Mesenchymal stem cell (in vitro differentiated cells and primary cell): ENCODE results near the gene MUC20.
"Not testable (repeated sequence)": the region's sequence is repeated elsewhere in the genome, so short reads cannot be mapped to it uniquely, and the experiment has no call there.

Source experiments
- DNase-seq: peaks from one replicate; pipeline ENCODE4 v3.0.0-alpha.2; 2013
- H2AFZ ChIP-seq: one replicate; pipeline ENCODE4 v1.6.1; 2013; ENCODE audit warnings: low read depth, mild to moderate bottlenecking, control low read depth, inconsistent platforms, low read length, moderate library complexity
- H2AK5ac ChIP-seq: 2 replicates; pipeline ENCODE4 v1.6.1; 2013; ENCODE audit warnings: low read length, moderate library complexity, mild to moderate bottlenecking, inconsistent platforms; ENCODE audit not compliant: severe bottlenecking
- H2BK120ac ChIP-seq: one replicate; pipeline ENCODE4 v1.6.1; 2013; ENCODE audit warnings: low read depth, mild to moderate bottlenecking, inconsistent platforms, low read length, moderate library complexity
- H2BK12ac ChIP-seq, 2 experiments: one replicate each; pipeline ENCODE4 v1.6.1; 2013; ENCODE audit warnings: inconsistent platforms in 2 of 2, low read length in 2 of 2, mild to moderate bottlenecking in 2 of 2, moderate library complexity in 2 of 2, control low read depth in 1 of 2
- H2BK15ac ChIP-seq: one replicate; pipeline ENCODE4 v1.6.1; 2013; ENCODE audit warnings: mild to moderate bottlenecking, low read depth, inconsistent platforms; ENCODE audit not compliant: poor library complexity, severe bottlenecking
- H2BK5ac ChIP-seq: 2 replicates; pipeline ENCODE4 v1.6.1; 2013; ENCODE audit warnings: low read depth, mild to moderate bottlenecking, low read length, control low read depth, inconsistent platforms; ENCODE audit not compliant: poor library complexity, severe bottlenecking
- H3K14ac ChIP-seq, 2 experiments: one replicate each; pipeline ENCODE4 v1.6.1; 2013; ENCODE audit warnings: inconsistent platforms in 2 of 2, low read length in 2 of 2, control low read depth in 1 of 2, mild to moderate bottlenecking in 1 of 2, moderate library complexity in 1 of 2
- H3K18ac ChIP-seq, 2 experiments: one replicate each; pipeline ENCODE4 v1.6.1; 2013; ENCODE audit warnings: inconsistent platforms in 2 of 2, low read length in 2 of 2, control low read depth in 1 of 2, low read depth in 1 of 2, mild to moderate bottlenecking in 1 of 2
- H3K23ac ChIP-seq, 2 experiments: one replicate each; pipeline ENCODE4 v1.6.1; 2013; ENCODE audit warnings: inconsistent platforms in 2 of 2, low read length in 2 of 2, mild to moderate bottlenecking in 2 of 2, moderate library complexity in 2 of 2, control low read depth in 1 of 2
- H3K27ac ChIP-seq: 2 replicates; pipeline ENCODE4 v1.5.1; 2013; ENCODE audit warnings: mild to moderate bottlenecking, moderate library complexity, low read length, control low read depth, inconsistent platforms; ENCODE audit not compliant: poor library complexity, severe bottlenecking
- H3K27me3 ChIP-seq, 2 experiments: 2 replicates each; pipeline versions ENCODE4 v1.6.1 to v1.7.0; 2013; ENCODE audit warnings: low read length in 2 of 2, mild to moderate bottlenecking in 2 of 2, moderate library complexity in 2 of 2, control low read depth in 1 of 2, inconsistent platforms in 1 of 2; ENCODE audit not compliant: control insufficient read depth in 1 of 2, insufficient read depth in 1 of 2
- H3K36me3 ChIP-seq, 2 experiments: 2 replicates each; pipeline versions ENCODE4 v1.6.1 to v1.7.0; 2013; ENCODE audit warnings: low read length in 2 of 2, control low read depth in 1 of 2, inconsistent platforms in 1 of 2, low read depth in 1 of 2, mild to moderate bottlenecking in 1 of 2; ENCODE audit not compliant: insufficient read depth in 2 of 2, control insufficient read depth in 1 of 2
- H3K4ac ChIP-seq, 2 experiments: one replicate each; pipeline ENCODE4 v1.6.1; 2013; ENCODE audit warnings: inconsistent platforms in 2 of 2, low read length in 2 of 2, mild to moderate bottlenecking in 2 of 2, moderate library complexity in 2 of 2, control low read depth in 1 of 2, low read depth in 1 of 2
- H3K4me1 ChIP-seq: 2 replicates; pipeline ENCODE4 v1.6.1; 2013; ENCODE audit warnings: low read depth, low read length, control low read depth; ENCODE audit not compliant: control insufficient read depth, insufficient read depth
- H3K4me2 ChIP-seq: 2 replicates; pipeline ENCODE4 v1.6.1; 2013; ENCODE audit warnings: low read length, mild to moderate bottlenecking, inconsistent platforms; ENCODE audit not compliant: poor library complexity, severe bottlenecking
- H3K4me3 ChIP-seq, 2 experiments: 2 replicates each; pipeline versions ENCODE4 v1.5.1 to v1.7.0; 2013; ENCODE audit warnings: low read length in 2 of 2, mild to moderate bottlenecking in 2 of 2, control low read depth in 1 of 2, low read depth in 1 of 2; ENCODE audit not compliant: insufficient read depth in 1 of 2
- H3K79me1 ChIP-seq: replicated peaks from 2 replicates; pipeline ENCODE4 v1.6.1; 2013; ENCODE audit warnings: mild to moderate bottlenecking, control low read depth, low read length, inconsistent platforms; ENCODE audit not compliant: poor library complexity, severe bottlenecking
- H3K9ac ChIP-seq: 2 replicates; pipeline ENCODE4 v1.7.0; 2013; ENCODE audit warnings: mild to moderate bottlenecking, low read length, moderate library complexity
- H3K9me3 ChIP-seq: 2 replicates; pipeline ENCODE4 v1.7.0; 2013; ENCODE audit warnings: mild to moderate bottlenecking, low read length; ENCODE audit not compliant: control insufficient read depth
- H4K8ac ChIP-seq: one replicate; pipeline ENCODE4 v1.6.1; 2013; ENCODE audit warnings: inconsistent platforms, mild to moderate bottlenecking, low read length, moderate library complexity
- H4K91ac ChIP-seq: one replicate; pipeline ENCODE4 v1.6.1; 2013; ENCODE audit warnings: mild to moderate bottlenecking, low read length, inconsistent platforms
- WGBS: methylation state at CpG from one replicate; pipeline ENCODE4 v1.1.7; 2013; ENCODE audit warnings: mixed read lengths; 5-methylcytosine and 5-hydroxymethylcytosine counted together

The MUC20 gene

GRCh38 chr3:195736866-195737490, 16.2 kb downstream of the MUC20 start:
- H3K4me2 ChIP-seq, result no peak overlapping the region
- no peak overlapping the region for H2AFZ ChIP-seq
- no peak overlapping the region for H3K9ac ChIP-seq
- no peak overlapping the region for H3K4me3 ChIP-seq
- no peak overlapping the region for H2BK15ac ChIP-seq
- H2BK5ac ChIP-seq, result no peak overlapping the region
- H3K4ac ChIP-seq, result no peak overlapping the region
- no peak overlapping the region for H4K91ac ChIP-seq
- H3K79me1 ChIP-seq, result no peaks in the 10 kb centered on the region
- H3K4me1 ChIP-seq, result no peaks in the 10 kb centered on the region
- no peak overlapping the region for H3K18ac ChIP-seq
- no peak overlapping the region for H2AK5ac ChIP-seq
- H3K14ac ChIP-seq, result no peak overlapping the region
- H3K27me3 ChIP-seq, result peaks cover 4 to 41% of the 10 kb centered on the region in 2 experiments
- H3K27ac ChIP-seq, result no peak overlapping the region
- H2BK12ac ChIP-seq, result no peak overlapping the region
- no peak overlapping the region for H4K8ac ChIP-seq
- H2BK120ac ChIP-seq, result no peak overlapping the region
- 82% methylated on average over 11 of the region's 12 CpGs for WGBS
- DNase-seq, result no peak
- no peaks in the 10 kb centered on the region for H3K9me3 ChIP-seq
- peak overlapping the region in 1 of 2 experiments; percentile 47 for H3K23ac ChIP-seq
- peaks cover 0 to 23% of the 10 kb centered on the region in 2 experiments for H3K36me3 ChIP-seq

- H3K14ac ChIP-seq, H3K4me1 ChIP-seq, H4K91ac ChIP-seq, H3K27ac ChIP-seq, H3K79me1 ChIP-seq, H4K8ac ChIP-seq, H2AFZ ChIP-seq, H2BK5ac ChIP-seq, H3K18ac ChIP-seq, H3K4ac ChIP-seq, DNase-seq, H2AK5ac ChIP-seq, H3K4me3 ChIP-seq, H3K9ac ChIP-seq, H3K9me3 ChIP-seq, H2BK12ac ChIP-seq, H2BK120ac ChIP-seq, H2BK15ac ChIP-seq, H3K4me2 ChIP-seq, H3K23ac ChIP-seq: not testable (repeated sequence)
- Histone ChIP-seq H3K27me3 (peaks cover 4 to 38% of the 10 kb centered on the region in 2 experiments), H3K36me3 (peaks cover 0 to 20% of the 10 kb centered on the region in 2 experiments)
- whole genome bisulfite sequencing, result 82% methylated on average over 6 of the region's 6 CpGs
These were observed 17.0 kb downstream of the MUC20 start for GRCh38 chr3:195737782-195738181.

DNA sequence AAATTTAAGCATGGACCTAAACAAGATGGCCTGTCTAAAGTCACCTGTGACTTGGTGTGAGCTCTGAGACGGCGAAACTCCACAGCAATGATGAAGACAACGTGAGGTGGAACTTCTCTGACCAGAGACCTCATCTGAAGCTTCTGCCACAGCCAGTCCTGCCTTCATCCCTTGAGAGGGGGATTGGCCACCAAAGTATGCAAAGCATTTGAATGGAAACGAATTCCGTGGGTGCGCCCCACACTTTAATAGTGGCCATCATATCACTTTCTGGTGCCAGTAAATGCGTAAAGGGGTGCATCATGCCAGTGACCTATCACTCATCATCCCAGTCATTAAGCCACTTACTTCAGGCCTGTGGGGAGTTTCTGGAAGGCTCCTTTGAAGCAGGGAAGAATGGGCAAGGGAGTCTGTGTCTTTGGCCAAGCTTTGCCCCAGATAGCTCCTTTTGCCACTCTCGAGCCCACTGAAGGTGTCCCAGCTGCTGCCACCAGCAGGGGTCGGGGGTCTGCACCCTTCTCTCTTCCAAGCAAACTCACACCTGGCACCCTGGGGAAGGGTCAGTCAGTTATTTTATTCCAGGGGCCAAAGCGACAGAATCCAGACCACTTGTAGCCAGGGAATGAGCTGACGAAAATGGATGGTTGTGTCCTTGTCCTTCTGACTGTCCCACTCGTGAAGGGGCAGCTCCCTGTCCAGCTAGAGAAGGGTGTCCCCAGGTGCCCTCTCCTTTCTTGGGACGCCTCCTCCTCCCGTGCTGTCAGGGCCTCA, 17.7 kb downstream of the MUC20 start:
- H3K14ac ChIP-seq, result no peak overlapping the region
- H3K79me1 ChIP-seq, result no peaks in the 10 kb centered on the region
- H4K8ac ChIP-seq, result no peak overlapping the region
- H3K36me3 ChIP-seq, result peaks cover 0 to 14% of the 10 kb centered on the region in 2 experiments
- H3K9me3 ChIP-seq, result no peaks in the 10 kb centered on the region
- DNase-seq, result no peak
- H3K4me1 ChIP-seq, result no peaks in the 10 kb centered on the region
- no peak overlapping the region for H2BK15ac ChIP-seq
- no peak overlapping the region for H3K4ac ChIP-seq
- no peak overlapping the region for H2AK5ac ChIP-seq
- H3K23ac ChIP-seq, result no peak overlapping the region
- no peak overlapping the region for H3K4me3 ChIP-seq
- WGBS, result 83% methylated on average over 14 of the region's 14 CpGs
- H3K18ac ChIP-seq, result no peak overlapping the region
- no peak overlapping the region for H3K4me2 ChIP-seq
- H2BK12ac ChIP-seq, result no peak overlapping the region
- no peak overlapping the region for H3K9ac ChIP-seq
- no peak overlapping the region for H2BK5ac ChIP-seq
- H3K27ac ChIP-seq, result no peak overlapping the region
- H4K91ac ChIP-seq, result no peak overlapping the region
- H3K27me3 ChIP-seq, result peaks cover 0 to 32% of the 10 kb centered on the region in 2 experiments
- H2BK120ac ChIP-seq, result no peak overlapping the region
- no peak overlapping the region for H2AFZ ChIP-seq

- H3K9me3 ChIP-seq, result no peaks in the 10 kb centered on the region
- no peaks in the 10 kb centered on the region for H3K79me1 ChIP-seq
- WGBS, result 87% methylated on average over 10 of the region's 13 CpGs
These were observed 18.9 kb downstream of the MUC20 start for GRCh38 chr3:195739561-195740111.

More at GRCh38 chr3:195739561-195740111, 18.9 kb downstream of the MUC20 start:
- no peak for DNase-seq
- Histone ChIP-seq H3K4me1 (no peaks in the 10 kb centered on the region), H2BK12ac (no peak overlapping the region), H3K27me3 (peaks cover 3 to 33% of the 10 kb centered on the region in 2 experiments), H3K14ac (no peak overlapping the region), H4K91ac (peak overlapping the region; percentile 54), H2BK120ac (no peak overlapping the region), H3K27ac (no peak overlapping the region), H2AFZ (no peak overlapping the region), H2BK15ac (no peak overlapping the region), H4K8ac (no peak overlapping the region), H3K36me3 (peaks cover 0 to 13% of the 10 kb centered on the region in 2 experiments), H3K9ac (no peak overlapping the region), H2BK5ac (no peak overlapping the region), H3K4me2 (no peak overlapping the region), H3K18ac (no peak overlapping the region), H3K23ac (no peak overlapping the region), H3K4me3 (no peak overlapping the region), H2AK5ac (no peak overlapping the region), H3K4ac (no peak overlapping the region)
